Adrenal gland (tissue), 5 donors: Measurements from ENCODE around the gene HELZ2.

Experiments used
- CTCF ChIP-seq, 6 experiments: fragments of 450-650 bp in 4 of 6; fragments of 200-600 bp in 2 of 6; sonication (generic) in 1 of 6; IDR thresholded peaks; 1 replicate in 5 of 6; 2 replicates in 1 of 6; pipeline versions ENCODE4 v1.5.1 to v1.8.0; 2016 to 2021; ENCODE audit warnings: antibody characterized with exemption in 6 of 6, mild to moderate bottlenecking in 2 of 6, moderate library complexity in 1 of 6
- POLR2A ChIP-seq, 2 donors: fragments of 450-650 bp; IDR thresholded peaks; one replicate each; pipeline ENCODE4 v1.6.1; 2017; ENCODE audit warnings: antibody characterized with exemption in 2 of 2, mild to moderate bottlenecking in 2 of 2, moderate library complexity in 1 of 2
- donor health status: DM: no; HTN: no; CAD: no.

- TF ChIP-seq CTCF (IDR thresholded peaks at IDR 0.05), result no peak
- no peak for TF ChIP-seq POLR2A (IDR thresholded peaks at IDR 0.05)
Measured at GRCh38 chr20:63543733-63544132, 30.3 kb downstream of the HELZ2 start.
